H9 (cell line): ENCODE measurements around the gene PROSER3. TPM values are rescaled to one million over a fixed set of nuclear protein-coding genes. Genes with fewer than 3 reads are reported as not detected.

Experiments
- DNase-seq: peaks from one replicate; pipeline ENCODE4 v3.0.0-alpha.2; 2017
- H2AFZ ChIP-seq: one replicate; pipeline ENCODE4 v1.6.1; 2013; ENCODE audit warnings: mild to moderate bottlenecking, low read length, control low read depth, moderate library complexity
- H2AK5ac ChIP-seq: 2 replicates; pipeline ENCODE4 v1.6.1; 2013; ENCODE audit warnings: low read length, control low read depth, mixed read lengths; ENCODE audit not compliant: insufficient read length
- H2BK120ac ChIP-seq: one replicate; pipeline ENCODE4 v1.6.1; 2013; ENCODE audit warnings: low read depth, mild to moderate bottlenecking, low read length, control low read depth, inconsistent platforms; ENCODE audit not compliant: poor library complexity, severe bottlenecking
- H2BK12ac ChIP-seq: 2 replicates; pipeline ENCODE4 v1.6.1; 2013; ENCODE audit warnings: low read length, control low read depth, mixed read lengths, low read depth; ENCODE audit not compliant: insufficient read length
- H2BK15ac ChIP-seq: 2 replicates; pipeline ENCODE4 v1.6.1; 2013; ENCODE audit warnings: low read depth, low read length, control low read depth
- H2BK20ac ChIP-seq: one replicate; pipeline ENCODE4 v1.6.1; 2013; ENCODE audit warnings: low read depth, mild to moderate bottlenecking, low read length, control low read depth, inconsistent platforms; ENCODE audit not compliant: poor library complexity, severe bottlenecking
- H2BK5ac ChIP-seq: 2 replicates; pipeline ENCODE4 v1.6.1; 2013; ENCODE audit warnings: low read length, control low read depth, mixed read lengths; ENCODE audit not compliant: insufficient read length
- H3K14ac ChIP-seq: 2 replicates; pipeline ENCODE4 v1.6.1; 2013; ENCODE audit warnings: low read length, control low read depth; ENCODE audit not compliant: insufficient read depth
- H3K18ac ChIP-seq: 2 replicates; pipeline ENCODE4 v1.6.1; 2013; ENCODE audit warnings: low read depth, mild to moderate bottlenecking, mixed read lengths, low read length, control low read depth; ENCODE audit not compliant: insufficient read length
- H3K23ac ChIP-seq: 2 replicates; pipeline ENCODE4 v1.6.1; 2013; ENCODE audit warnings: low read length, control low read depth, mixed read lengths, low read depth; ENCODE audit not compliant: insufficient read length
- H3K23me2 ChIP-seq: 2 replicates; pipeline ENCODE4 v1.6.1; 2013; ENCODE audit warnings: low read depth, mild to moderate bottlenecking, mixed read lengths, low read length, control low read depth; ENCODE audit not compliant: insufficient read length, poor library complexity, severe bottlenecking
- H3K27ac ChIP-seq: 2 replicates; pipeline ENCODE4 v1.5.1; 2013; ENCODE audit warnings: low read length, control low read depth, mixed read lengths, low read depth; ENCODE audit not compliant: insufficient read length
- H3K27me3 ChIP-seq: 2 replicates; pipeline ENCODE4 v1.6.1; 2013; ENCODE audit warnings: low read length, control low read depth, inconsistent platforms; ENCODE audit not compliant: insufficient read depth
- H3K4ac ChIP-seq: 2 replicates; pipeline ENCODE4 v1.6.1; 2013; ENCODE audit warnings: low read depth, mild to moderate bottlenecking, control low read depth, inconsistent platforms, low read length, moderate library complexity
- H3K4me1 ChIP-seq: 2 replicates; pipeline ENCODE4 v1.6.1; 2013; ENCODE audit warnings: low read length, control low read depth, inconsistent platforms; ENCODE audit not compliant: insufficient read depth
- H3K4me2 ChIP-seq: 2 replicates; pipeline ENCODE4 v1.6.1; 2013; ENCODE audit warnings: low read length, control low read depth, mixed read lengths; ENCODE audit not compliant: insufficient read length, insufficient read depth
- H3K56ac ChIP-seq: 2 replicates; pipeline ENCODE4 v1.6.1; 2013; ENCODE audit warnings: low read depth, mild to moderate bottlenecking, mixed read lengths, low read length, control low read depth; ENCODE audit not compliant: insufficient read length
- H3K79me1 ChIP-seq: 2 replicates; pipeline ENCODE4 v1.6.1; 2013; ENCODE audit warnings: low read depth, mild to moderate bottlenecking, moderate library complexity, low read length, control low read depth, inconsistent platforms; ENCODE audit not compliant: insufficient read depth, poor library complexity, severe bottlenecking
- H3K79me2 ChIP-seq: 2 replicates; pipeline ENCODE4 v1.6.1; 2013; ENCODE audit warnings: low read length, control low read depth, inconsistent platforms; ENCODE audit not compliant: insufficient read depth
- H3K9ac ChIP-seq: 2 replicates; pipeline ENCODE4 v1.6.1; 2013; ENCODE audit warnings: low read length, control low read depth, mixed read lengths; ENCODE audit not compliant: insufficient read length; ENCODE audit errors: extremely low read depth
- H3K9me3 ChIP-seq: one replicate; pipeline ENCODE4 v1.6.1; 2013; ENCODE audit warnings: low read depth, low read length, inconsistent platforms; ENCODE audit not compliant: control insufficient read depth
- H3T11ph ChIP-seq: one replicate; pipeline ENCODE4 v1.6.1; 2013; ENCODE audit warnings: mild to moderate bottlenecking, low read length, control low read depth, inconsistent platforms
- H4K20me1 ChIP-seq: one replicate; pipeline ENCODE4 v1.6.1; 2013; ENCODE audit not compliant: control insufficient read depth, insufficient read length, insufficient read depth
- H4K5ac ChIP-seq: 2 replicates; pipeline ENCODE4 v1.6.1; 2013; ENCODE audit warnings: low read depth, mild to moderate bottlenecking, mixed read lengths, low read length, control low read depth; ENCODE audit not compliant: insufficient read length
- H4K8ac ChIP-seq: replicated peaks from 2 replicates; pipeline ENCODE4 v1.6.1; 2013; ENCODE audit warnings: low read length, control low read depth, mixed read lengths, low read depth; ENCODE audit not compliant: insufficient read length
- H4K91ac ChIP-seq: 2 replicates; pipeline ENCODE4 v1.6.1; 2013; ENCODE audit warnings: low read depth, mild to moderate bottlenecking, moderate library complexity, mixed read lengths, low read length, control low read depth; ENCODE audit not compliant: insufficient read length
- H3K27ac Mint-ChIP-seq, 3 experiments: 2 replicates in 2 of 3; 3 replicates in 1 of 3; pipeline ENCODE4 v1.8.0; 2020 to 2021; ENCODE audit warnings: mixed read lengths in 3 of 3, mild to moderate bottlenecking in 1 of 3, moderate library complexity in 1 of 3
- H3K27me3 Mint-ChIP-seq: 2 replicates; pipeline ENCODE4 v1.8.0; 2021; ENCODE audit warnings: low read depth, mild to moderate bottlenecking, moderate library complexity, mixed read lengths
- H3K36me3 Mint-ChIP-seq, 3 experiments: 2 replicates in 2 of 3; 3 replicates in 1 of 3; pipeline ENCODE4 v1.8.0; 2020 to 2021; ENCODE audit warnings: low read depth in 3 of 3, mixed read lengths in 3 of 3; ENCODE audit not compliant: insufficient read depth in 1 of 3
- H3K4me1 Mint-ChIP-seq, 2 experiments: 2 replicates each; pipeline ENCODE4 v1.8.0; 2020; ENCODE audit warnings: mixed read lengths in 2 of 2
- H3K4me3 Mint-ChIP-seq, 2 experiments: 2 replicates in 1 of 2; 3 replicates in 1 of 2; pipeline ENCODE4 v1.8.0; 2020 to 2021; ENCODE audit warnings: mild to moderate bottlenecking in 2 of 2, mixed read lengths in 2 of 2, moderate library complexity in 1 of 2
- H3K9me3 Mint-ChIP-seq, 2 experiments: 2 replicates in 1 of 2; 3 replicates in 1 of 2; pipeline ENCODE4 v1.8.0; 2020; ENCODE audit warnings: mild to moderate bottlenecking in 2 of 2, mixed read lengths in 2 of 2, moderate library complexity in 1 of 2
- CTCF ChIP-seq: fragments of 200-600 bp; sonication (generic); conservative IDR thresholded peaks from 3 replicates; pipeline ENCODE4 v1.8.0; 2021; ENCODE audit warnings: antibody characterized with exemption, mild to moderate bottlenecking
- WGBS: extraction: QIAGEN DNeasy Blood & Tissue Kit; methylation state at CpG from one replicate; pipeline ENCODE4 v1.1.7; 2013; ENCODE audit warnings: missing lambda C conversion rate, low lambda C conversion rate, mixed read lengths; ENCODE audit not compliant: insufficient read length; ENCODE audit errors: extremely low coverage; 5-methylcytosine and 5-hydroxymethylcytosine counted together
- total RNA-seq: library from RNA; stranded (reverse); gene quantifications from 2 replicates; pipeline ENCODE4 v1.2.1, GENCODE V29; 2021

PROSER3 gene
- total RNA-seq, 1 experiment from 2014 or later: 29.1 TPM

- no peaks in the 10 kb centered on the region; a peak in 1 of 5 replicates for H3K9me3 Mint-ChIP-seq
- Histone ChIP-seq H2AK5ac (no peak overlapping the region), H2AFZ (no peak overlapping the region), H3K27ac (no peak overlapping the region), H2BK120ac (no peak overlapping the region), H3K23me2 (peaks cover 5% of the 10 kb centered on the region), H2BK12ac (no peak overlapping the region), H3K4ac (no peak overlapping the region), H3K79me2 (no peaks in the 10 kb centered on the region), H3K9me3 (no peaks in the 10 kb centered on the region), H3K23ac (no peak overlapping the region), H2BK5ac (no peak overlapping the region), H3T11ph (no peak overlapping the region), H3K9ac (no peak overlapping the region), H3K27me3 (no peaks in the 10 kb centered on the region), H3K79me1 (no peaks in the 10 kb centered on the region), H4K20me1 (no peaks in the 10 kb centered on the region), H3K14ac (no peak overlapping the region), H4K8ac (no peak overlapping the region), H3K4me2 (no peak overlapping the region), H2BK20ac (no peak overlapping the region), H4K5ac (no peak overlapping the region), H3K18ac (no peak overlapping the region), H4K91ac (no peak overlapping the region), H3K4me1 (peaks cover 5% of the 10 kb centered on the region; the same call in 1 of the 2 replicates), H2BK15ac (no peak overlapping the region), H3K56ac (no peak overlapping the region)
- H3K4me3 Mint-ChIP-seq: peak overlapping the region; percentile 65 to 88
- no CpG with 5 or more reads among the region's 9 CpGs for WGBS
- H3K27ac Mint-ChIP-seq: no peak overlapping the region
- no peak for TF ChIP-seq CTCF
- DNase-seq: no peak
- H3K27me3 Mint-ChIP-seq: peaks cover 45% of the 10 kb centered on the region
- H3K36me3 Mint-ChIP-seq: peaks cover 0 to 8% (median 2%) of the 10 kb centered on the region in 3 experiments; a peak in 3 of 7 replicates
- peaks cover 25 to 29% of the 10 kb centered on the region in 2 experiments for H3K4me1 Mint-ChIP-seq
Measured at GRCh38 chr19:35775046-35775297, 17.0 kb downstream of the PROSER3 start.
